ENCODE data around the gene FNBP1L. TPM values are rescaled to one million over a fixed set of nuclear protein-coding genes. Genes with fewer than 3 reads are reported as not detected.

Gene FNBP1L
- total and polyA plus RNA-seq, 2 experiments from 2014 or later: 56.3 to 132 TPM

DNA sequence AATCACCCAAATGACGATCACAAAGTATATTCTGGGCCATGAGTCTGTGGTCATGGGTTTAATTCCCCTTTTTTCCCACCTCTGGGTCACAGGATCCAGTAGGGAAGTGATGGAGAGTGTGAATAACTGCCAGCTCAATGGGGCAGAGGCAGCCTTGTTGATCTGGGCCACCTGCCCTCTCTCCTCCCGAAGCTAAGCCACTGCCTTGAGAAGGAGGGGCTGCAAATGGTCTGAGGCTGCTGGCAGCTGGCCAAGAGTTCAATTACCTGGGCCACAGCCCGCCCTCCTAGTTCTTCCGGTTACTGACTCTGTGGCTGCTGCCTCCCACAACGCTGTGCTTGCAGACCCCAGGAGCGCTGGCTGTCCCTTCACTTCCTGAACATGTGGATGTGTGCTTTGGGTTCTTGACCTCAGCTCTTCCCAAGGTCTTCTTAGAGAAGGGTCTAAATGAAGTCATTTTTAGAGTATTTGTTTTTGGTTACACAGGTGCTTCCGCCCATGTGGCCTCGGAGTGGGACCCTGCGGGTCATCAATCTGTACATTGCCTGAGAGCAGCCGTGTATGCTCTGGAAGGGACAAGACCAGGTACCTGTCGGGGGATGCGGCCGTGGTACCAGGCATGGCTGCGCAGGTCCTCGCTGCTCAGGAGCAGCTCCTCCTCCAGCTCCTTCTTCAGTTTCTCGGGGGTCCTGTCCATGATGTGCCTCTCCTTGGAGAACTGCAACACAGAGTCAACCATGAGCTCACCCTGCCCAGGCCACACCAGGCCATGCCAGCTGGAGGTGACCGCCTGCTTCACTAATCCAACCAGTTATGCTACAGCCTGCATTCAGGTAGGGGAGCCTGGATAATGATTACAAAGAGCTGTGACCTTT, 144.0 kb downstream of the FNBP1L start:
- H3K4me1 ChIP-seq (ENCODE audit: insufficient read depth): peaks cover 26% of the 10 kb centered on the region
- H2AFZ ChIP-seq: no peak overlapping the region
- no peaks in the 10 kb centered on the region; the same call in 1 of the 2 replicates for H3K36me3 ChIP-seq (ENCODE audit: insufficient read depth)
- no peaks in the 10 kb centered on the region; the same call in 1 of the 2 replicates for H4K20me1 ChIP-seq (replicated peaks; ENCODE audit: insufficient read depth)
- Mint-ChIP-seq H3K27me3 (ENCODE audit: insufficient read depth, low read depth, poor library complexity) (peaks cover 2% of the 10 kb centered on the region), H3K27ac (no peak overlapping the region), H3K9me3 (no peaks in the 10 kb centered on the region), H3K36me3 (ENCODE audit: low read depth) (peaks cover 21% of the 10 kb centered on the region), H3K4me3 (no peak overlapping the region), H3K4me1 (peaks cover 40% of the 10 kb centered on the region)
- H3K4me2 ChIP-seq: no peak overlapping the region
- no peaks in the 10 kb centered on the region for H3F3A ChIP-seq (replicated peaks; ENCODE audit: low read depth)
- ATAC-seq: peak; percentile 29; the same call in 2 of the 3 replicates
- H3K9me2 ChIP-seq (ENCODE audit: insufficient read depth): no peaks in the 10 kb centered on the region
- H3K79me2 ChIP-seq (replicated peaks; ENCODE audit: insufficient read depth): 0 out of 2 replicates have a peak, but pooled peaks cover 4% of the 10 kb centered on the region
- TF ChIP-seq, protein P1, sequence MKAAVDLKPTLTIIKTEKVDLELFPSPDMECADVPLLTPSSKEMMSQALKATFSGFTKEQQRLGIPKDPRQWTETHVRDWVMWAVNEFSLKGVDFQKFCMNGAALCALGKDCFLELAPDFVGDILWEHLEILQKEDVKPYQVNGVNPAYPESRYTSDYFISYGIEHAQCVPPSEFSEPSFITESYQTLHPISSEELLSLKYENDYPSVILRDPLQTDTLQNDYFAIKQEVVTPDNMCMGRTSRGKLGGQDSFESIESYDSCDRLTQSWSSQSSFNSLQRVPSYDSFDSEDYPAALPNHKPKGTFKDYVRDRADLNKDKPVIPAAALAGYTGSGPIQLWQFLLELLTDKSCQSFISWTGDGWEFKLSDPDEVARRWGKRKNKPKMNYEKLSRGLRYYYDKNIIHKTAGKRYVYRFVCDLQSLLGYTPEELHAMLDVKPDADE (IDR thresholded peaks at IDR 0.05): no peak
- no peak for TF ChIP-seq ZNF331 (CRISPR knock-in tag; IDR thresholded peaks at IDR 0.05; ENCODE audit: low read depth)
- TF ChIP-seq ZNF114 (CRISPR knock-in tag; IDR thresholded peaks at IDR 0.05): no peak
- no peak for TF ChIP-seq NANOG (IDR thresholded peaks at IDR 0.05; ENCODE audit: borderline replicate concordance)
- TF ChIP-seq STAT1 (IDR thresholded peaks at IDR 0.05; ENCODE audit: unreplicated experiment): no peak
- H3K27ac ChIP-seq (ENCODE audit: low read depth): no peak overlapping the region
- no peak overlapping the region for H3K4me3 ChIP-seq
- no peaks in the 10 kb centered on the region for H3K27me3 ChIP-seq (ENCODE audit: insufficient read depth)
- DNase-seq (ENCODE audit: low spot score): no peak

DNA sequence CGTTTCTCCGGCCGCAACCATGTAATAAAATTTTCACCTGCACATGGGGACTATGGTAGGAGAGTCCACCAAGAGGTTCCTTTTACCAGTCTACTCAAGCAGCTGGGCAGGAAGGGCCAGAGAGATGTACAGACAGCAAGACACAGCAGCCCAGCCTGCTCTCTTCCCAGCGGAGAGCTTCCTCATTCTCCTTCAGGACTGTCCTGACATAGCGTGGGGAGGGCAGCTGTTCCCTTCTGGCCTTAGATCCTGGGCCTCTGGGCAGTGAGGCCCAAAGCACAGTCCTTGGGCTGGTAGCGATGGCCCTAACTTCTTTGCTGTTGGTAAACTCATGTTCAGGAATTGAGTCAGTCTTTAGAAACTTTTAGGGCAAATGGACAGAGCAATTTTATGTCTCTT, 144.6 kb downstream of the FNBP1L start:
- ATAC-seq: no peak
- H3K27me3 Mint-ChIP-seq (ENCODE audit: insufficient read depth, low read depth, poor library complexity): peaks cover 2% of the 10 kb centered on the region
- Histone ChIP-seq H3K4me2 (no peak overlapping the region), H3K4me3 (no peak overlapping the region), H2AFZ (no peak overlapping the region), H3K27ac (ENCODE audit: low read depth) (no peak overlapping the region), H3K4me1 (ENCODE audit: insufficient read depth) (peaks cover 26% of the 10 kb centered on the region), H3K79me2 (replicated peaks; ENCODE audit: insufficient read depth) (0 out of 2 replicates have a peak, but pooled peaks cover 4% of the 10 kb centered on the region), H3F3A (replicated peaks; ENCODE audit: low read depth) (no peaks in the 10 kb centered on the region), H3K36me3 (ENCODE audit: insufficient read depth) (no peaks in the 10 kb centered on the region), H3K27me3 (ENCODE audit: insufficient read depth) (no peaks in the 10 kb centered on the region), H3K9me2 (ENCODE audit: insufficient read depth) (no peaks in the 10 kb centered on the region), H4K20me1 (replicated peaks; ENCODE audit: insufficient read depth) (no peaks in the 10 kb centered on the region; the same call in 1 of the 2 replicates)
- H3K27ac Mint-ChIP-seq: no peak overlapping the region
- H3K9me3 Mint-ChIP-seq: no peaks in the 10 kb centered on the region
- DNase-seq (ENCODE audit: low spot score): no peak
- no peak overlapping the region for H3K4me3 Mint-ChIP-seq
- H3K4me1 Mint-ChIP-seq: peaks cover 40% of the 10 kb centered on the region
- H3K36me3 Mint-ChIP-seq (ENCODE audit: low read depth): peaks cover 17% of the 10 kb centered on the region
- TF ChIP-seq JUNB (IDR thresholded peaks at IDR 0.05; ENCODE audit: unreplicated experiment): no peak
- TF ChIP-seq, protein P2, sequence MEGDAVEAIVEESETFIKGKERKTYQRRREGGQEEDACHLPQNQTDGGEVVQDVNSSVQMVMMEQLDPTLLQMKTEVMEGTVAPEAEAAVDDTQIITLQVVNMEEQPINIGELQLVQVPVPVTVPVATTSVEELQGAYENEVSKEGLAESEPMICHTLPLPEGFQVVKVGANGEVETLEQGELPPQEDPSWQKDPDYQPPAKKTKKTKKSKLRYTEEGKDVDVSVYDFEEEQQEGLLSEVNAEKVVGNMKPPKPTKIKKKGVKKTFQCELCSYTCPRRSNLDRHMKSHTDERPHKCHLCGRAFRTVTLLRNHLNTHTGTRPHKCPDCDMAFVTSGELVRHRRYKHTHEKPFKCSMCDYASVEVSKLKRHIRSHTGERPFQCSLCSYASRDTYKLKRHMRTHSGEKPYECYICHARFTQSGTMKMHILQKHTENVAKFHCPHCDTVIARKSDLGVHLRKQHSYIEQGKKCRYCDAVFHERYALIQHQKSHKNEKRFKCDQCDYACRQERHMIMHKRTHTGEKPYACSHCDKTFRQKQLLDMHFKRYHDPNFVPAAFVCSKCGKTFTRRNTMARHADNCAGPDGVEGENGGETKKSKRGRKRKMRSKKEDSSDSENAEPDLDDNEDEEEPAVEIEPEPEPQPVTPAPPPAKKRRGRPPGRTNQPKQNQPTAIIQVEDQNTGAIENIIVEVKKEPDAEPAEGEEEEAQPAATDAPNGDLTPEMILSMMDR (conservative IDR thresholded peaks at IDR 0.05; ENCODE audit: low read depth in 2 of 2): no peak
- no peak for TF ChIP-seq CREB1 (CRISPR knock-in tag; IDR thresholded peaks at IDR 0.05; ENCODE audit: low read depth)
- TF ChIP-seq POLR2AphosphoS5 (IDR thresholded peaks at IDR 0.05; ENCODE audit: low read depth): no peak
- TF ChIP-seq EZH2 (IDR thresholded peaks at IDR 0.05; ENCODE audit: low read depth, unreplicated experiment): no peak
- no peak for TF ChIP-seq STAT1 (IDR thresholded peaks at IDR 0.05; ENCODE audit: unreplicated experiment)
- no peak for TF ChIP-seq NANOG (IDR thresholded peaks at IDR 0.05; ENCODE audit: borderline replicate concordance)
- no peak for TF ChIP-seq ZNF331 (CRISPR knock-in tag; IDR thresholded peaks at IDR 0.05; ENCODE audit: low read depth)
- TF ChIP-seq, protein P1 (IDR thresholded peaks at IDR 0.05): no peak
- TF ChIP-seq, protein P3, sequence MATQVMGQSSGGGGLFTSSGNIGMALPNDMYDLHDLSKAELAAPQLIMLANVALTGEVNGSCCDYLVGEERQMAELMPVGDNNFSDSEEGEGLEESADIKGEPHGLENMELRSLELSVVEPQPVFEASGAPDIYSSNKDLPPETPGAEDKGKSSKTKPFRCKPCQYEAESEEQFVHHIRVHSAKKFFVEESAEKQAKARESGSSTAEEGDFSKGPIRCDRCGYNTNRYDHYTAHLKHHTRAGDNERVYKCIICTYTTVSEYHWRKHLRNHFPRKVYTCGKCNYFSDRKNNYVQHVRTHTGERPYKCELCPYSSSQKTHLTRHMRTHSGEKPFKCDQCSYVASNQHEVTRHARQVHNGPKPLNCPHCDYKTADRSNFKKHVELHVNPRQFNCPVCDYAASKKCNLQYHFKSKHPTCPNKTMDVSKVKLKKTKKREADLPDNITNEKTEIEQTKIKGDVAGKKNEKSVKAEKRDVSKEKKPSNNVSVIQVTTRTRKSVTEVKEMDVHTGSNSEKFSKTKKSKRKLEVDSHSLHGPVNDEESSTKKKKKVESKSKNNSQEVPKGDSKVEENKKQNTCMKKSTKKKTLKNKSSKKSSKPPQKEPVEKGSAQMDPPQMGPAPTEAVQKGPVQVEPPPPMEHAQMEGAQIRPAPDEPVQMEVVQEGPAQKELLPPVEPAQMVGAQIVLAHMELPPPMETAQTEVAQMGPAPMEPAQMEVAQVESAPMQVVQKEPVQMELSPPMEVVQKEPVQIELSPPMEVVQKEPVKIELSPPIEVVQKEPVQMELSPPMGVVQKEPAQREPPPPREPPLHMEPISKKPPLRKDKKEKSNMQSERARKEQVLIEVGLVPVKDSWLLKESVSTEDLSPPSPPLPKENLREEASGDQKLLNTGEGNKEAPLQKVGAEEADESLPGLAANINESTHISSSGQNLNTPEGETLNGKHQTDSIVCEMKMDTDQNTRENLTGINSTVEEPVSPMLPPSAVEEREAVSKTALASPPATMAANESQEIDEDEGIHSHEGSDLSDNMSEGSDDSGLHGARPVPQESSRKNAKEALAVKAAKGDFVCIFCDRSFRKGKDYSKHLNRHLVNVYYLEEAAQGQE (IDR thresholded peaks at IDR 0.05; ENCODE audit: unreplicated experiment): no peak
- TF ChIP-seq ZNF114 (CRISPR knock-in tag; IDR thresholded peaks at IDR 0.05): no peak
- TF ChIP-seq EZH2phosphoT487 (IDR thresholded peaks at IDR 0.05; ENCODE audit: unreplicated experiment): no peak
